ENCODE data around the gene MEOX1. TPM values are rescaled to one million over a fixed set of nuclear protein-coding genes. Genes with fewer than 3 reads are reported as not detected.

MEOX1 gene
- 1 to 10 TPM in 1 of 2 donors, under 1 TPM in 1; 0.64 to 4.1 TPM for total RNA-seq

GRCh38 chr17:43661699-43662412, at the start of gene MEOX1:
Gene MEOX1, minus strand, starts transcription at chr17:43661922. Its CDS starts 388 bp downstream, at chr17:43661534.
- intact Hi-C loops (cut with DNase I), result no loop called here
- Histone ChIP-seq H3K4me1 (no peaks in the 10 kb centered on the region), H3K27me3 (no peaks in the 10 kb centered on the region), H3K9ac (ENCODE audit: low read depth in 2 of 2, low read length in 2 of 2) (no peak within 1 kb of the TSS), H3K9me3 (no peaks in the 10 kb centered on the region), H3K27ac (no peak within 1 kb of the TSS), H3K4me3 (no peak within 1 kb of the TSS), H3K36me3 (no peaks in the 10 kb centered on the region)
- no peak for DNase-seq
- TF ChIP-seq, protein P1, sequence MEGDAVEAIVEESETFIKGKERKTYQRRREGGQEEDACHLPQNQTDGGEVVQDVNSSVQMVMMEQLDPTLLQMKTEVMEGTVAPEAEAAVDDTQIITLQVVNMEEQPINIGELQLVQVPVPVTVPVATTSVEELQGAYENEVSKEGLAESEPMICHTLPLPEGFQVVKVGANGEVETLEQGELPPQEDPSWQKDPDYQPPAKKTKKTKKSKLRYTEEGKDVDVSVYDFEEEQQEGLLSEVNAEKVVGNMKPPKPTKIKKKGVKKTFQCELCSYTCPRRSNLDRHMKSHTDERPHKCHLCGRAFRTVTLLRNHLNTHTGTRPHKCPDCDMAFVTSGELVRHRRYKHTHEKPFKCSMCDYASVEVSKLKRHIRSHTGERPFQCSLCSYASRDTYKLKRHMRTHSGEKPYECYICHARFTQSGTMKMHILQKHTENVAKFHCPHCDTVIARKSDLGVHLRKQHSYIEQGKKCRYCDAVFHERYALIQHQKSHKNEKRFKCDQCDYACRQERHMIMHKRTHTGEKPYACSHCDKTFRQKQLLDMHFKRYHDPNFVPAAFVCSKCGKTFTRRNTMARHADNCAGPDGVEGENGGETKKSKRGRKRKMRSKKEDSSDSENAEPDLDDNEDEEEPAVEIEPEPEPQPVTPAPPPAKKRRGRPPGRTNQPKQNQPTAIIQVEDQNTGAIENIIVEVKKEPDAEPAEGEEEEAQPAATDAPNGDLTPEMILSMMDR (IDR thresholded peaks at IDR 0.05), result no peak

DNA sequence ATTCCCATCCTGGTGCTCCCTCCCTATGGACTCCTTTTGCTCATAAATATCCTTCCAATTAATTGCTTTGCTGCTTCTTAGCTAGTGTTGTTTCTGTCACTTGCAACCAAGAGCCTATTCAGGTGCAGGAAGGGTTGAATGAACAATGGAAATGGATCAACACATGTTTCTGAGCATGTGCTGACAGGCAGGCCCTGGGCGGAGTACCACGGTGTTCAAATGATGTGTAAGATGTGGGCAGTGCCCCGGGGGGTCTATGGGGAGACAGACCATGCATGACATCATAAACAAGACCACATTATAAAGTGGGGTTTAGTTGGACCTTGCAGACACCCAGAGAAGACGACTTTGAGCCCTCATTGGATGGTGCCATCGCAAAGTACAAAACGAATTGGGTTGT, 48.4 kb upstream of the MEOX1 start:
- Histone ChIP-seq H3K4me3 (no peak overlapping the region), H3K27me3 (peaks cover 4% of the 10 kb centered on the region), H3K27ac (no peak overlapping the region), H3K36me3 (no peaks in the 10 kb centered on the region), H3K4me1 (peaks cover 5% of the 10 kb centered on the region), H3K9ac (ENCODE audit: low read depth in 2 of 2, low read length in 2 of 2) (no peak overlapping the region), H3K9me3 (no peaks in the 10 kb centered on the region)
- DNase-seq, result no peak
- TF ChIP-seq, protein P1 (IDR thresholded peaks at IDR 0.05), result no peak
- intact Hi-C loops (cut with DNase I), result no loop called here

DNA sequence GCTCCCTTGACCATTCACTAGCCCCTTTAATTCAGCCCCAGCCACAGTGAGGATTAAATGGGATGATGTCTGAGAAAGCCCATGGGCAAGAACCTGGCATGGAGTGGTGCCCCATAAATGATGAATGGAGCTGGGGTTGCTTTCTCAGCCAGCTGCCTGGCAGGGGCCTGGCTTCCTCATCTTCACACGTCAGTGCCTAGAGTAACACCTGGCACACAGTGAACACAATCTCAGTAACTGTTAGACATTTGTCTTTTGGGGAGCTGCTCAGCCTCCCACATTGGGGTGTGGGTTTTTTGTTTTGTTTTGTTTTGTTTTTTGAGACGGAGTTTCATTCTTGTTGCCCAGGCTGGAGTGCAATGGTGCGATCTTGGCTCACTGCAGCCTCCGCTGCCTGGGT, 47.5 kb upstream of the MEOX1 start:
- H3K4me3 ChIP-seq, result no peak overlapping the region
- H3K9me3 ChIP-seq, result no peaks in the 10 kb centered on the region
- no peak for DNase-seq
- peaks cover 5% of the 10 kb centered on the region for H3K4me1 ChIP-seq
- peaks cover 4% of the 10 kb centered on the region for H3K27me3 ChIP-seq
- TF ChIP-seq, protein P1 (IDR thresholded peaks at IDR 0.05), result no peak
- no peaks in the 10 kb centered on the region for H3K36me3 ChIP-seq
- H3K9ac ChIP-seq (ENCODE audit: low read depth in 2 of 2, low read length in 2 of 2), result no peak overlapping the region
- intact Hi-C loops (cut with DNase I), result no loop called here
- no peak overlapping the region for H3K27ac ChIP-seq

DNA sequence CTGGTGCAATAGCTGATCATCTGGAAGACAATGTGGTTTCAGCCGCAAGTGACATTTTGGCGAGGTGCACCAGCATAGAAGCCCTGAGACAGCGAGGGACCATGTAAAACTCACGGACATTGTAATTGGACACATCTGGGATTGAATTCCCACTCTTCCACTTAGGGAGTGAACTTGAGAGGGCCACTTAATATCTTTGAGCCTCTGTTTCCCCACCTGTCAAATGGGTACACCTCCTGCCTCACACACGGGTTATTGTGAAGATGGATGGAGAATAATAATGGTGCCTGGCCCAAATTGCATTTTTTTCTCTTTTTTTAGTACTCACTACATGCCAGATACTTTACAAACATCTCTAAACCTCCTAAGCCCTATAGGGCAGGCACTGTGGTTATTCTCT, 45.5 kb upstream of the MEOX1 start:
- no peaks in the 10 kb centered on the region for H3K4me1 ChIP-seq
- no peak for DNase-seq
- no peaks in the 10 kb centered on the region for H3K36me3 ChIP-seq
- peaks cover 4% of the 10 kb centered on the region for H3K27me3 ChIP-seq
- no peak overlapping the region for H3K9ac ChIP-seq (ENCODE audit: low read depth in 2 of 2, low read length in 2 of 2)
- H3K4me3 ChIP-seq, result no peak overlapping the region
- H3K9me3 ChIP-seq, result no peaks in the 10 kb centered on the region
- intact Hi-C loops (cut with DNase I), result no loop called here
- TF ChIP-seq, protein P1 (IDR thresholded peaks at IDR 0.05), result no peak
- H3K27ac ChIP-seq, result no peak overlapping the region

- no peak for DNase-seq
- Histone ChIP-seq H3K27me3 (peaks cover 4% of the 10 kb centered on the region), H3K4me3 (no peak overlapping the region), H3K36me3 (no peaks in the 10 kb centered on the region), H3K4me1 (no peaks in the 10 kb centered on the region), H3K9ac (ENCODE audit: low read depth in 2 of 2, low read length in 2 of 2) (no peak overlapping the region), H3K27ac (no peak overlapping the region), H3K9me3 (no peaks in the 10 kb centered on the region)
- intact Hi-C loops (cut with DNase I), result no loop called here
- TF ChIP-seq, protein P1 (IDR thresholded peaks at IDR 0.05), result no peak
Observed at GRCh38 chr17:43706235-43706634, 44.5 kb upstream of the MEOX1 start.
